Parathyroid adenoma (tissue), 2 donors: ENCODE results near the gene EGR2.
A peak's percentile ranks its signal among the peaks of the same experiment; 100 is the strongest.

ENCODE experiments used
- H2AFZ ChIP-seq: fragments of 300-600 bp; sonication (generic); one replicate; pipeline ENCODE4 v1.7.0; 2017; ENCODE audit warnings: antibody characterized with exemption, mild to moderate bottlenecking
- H3K27ac ChIP-seq: fragments of 300-600 bp; sonication (generic); one replicate; pipeline ENCODE4 v1.7.0; 2017
- H3K27me3 ChIP-seq: fragments of 300-600 bp; sonication (generic); one replicate; pipeline ENCODE4 v1.7.0; 2017; ENCODE audit warnings: low read length; ENCODE audit not compliant: control insufficient read depth, insufficient read depth
- H3K36me3 ChIP-seq: fragments of 300-600 bp; sonication (generic); one replicate; pipeline ENCODE4 v1.7.0; 2017; ENCODE audit warnings: low read length; ENCODE audit not compliant: control insufficient read depth, insufficient read depth
- H3K4me1 ChIP-seq: fragments of 300-600 bp; sonication (generic); one replicate; pipeline ENCODE4 v1.7.0; 2017; ENCODE audit warnings: control low read depth
- H3K4me2 ChIP-seq: fragments of 300-600 bp; sonication (generic); one replicate; pipeline ENCODE4 v1.7.0; 2017; ENCODE audit warnings: low read length
- H3K4me3 ChIP-seq: fragments of 300-600 bp; sonication (generic); one replicate; pipeline ENCODE4 v1.7.0; 2017; ENCODE audit warnings: low read depth, low read length
- H3K79me2 ChIP-seq: fragments of 300-600 bp; sonication (generic); one replicate; pipeline ENCODE4 v1.7.0; 2017; ENCODE audit warnings: control low read depth
- H3K9ac ChIP-seq: fragments of 300-600 bp; sonication (generic); one replicate; pipeline ENCODE4 v1.7.0; 2017; ENCODE audit warnings: mild to moderate bottlenecking
- H3K9me3 ChIP-seq: fragments of 300-600 bp; sonication (generic); one replicate; pipeline ENCODE4 v1.7.0; 2017; ENCODE audit warnings: low read length; ENCODE audit not compliant: control insufficient read depth
- TF ChIP-seq, protein P1 (sequence below): fragments of 300-600 bp; sonication (generic); IDR thresholded peaks from one replicate; pipeline ENCODE4 v1.7.0; 2017; ENCODE audit warnings: antibody characterized with exemption, mild to moderate bottlenecking
- donor health status: primary hyperparathyroidism.

Gene EGR2

DNA sequence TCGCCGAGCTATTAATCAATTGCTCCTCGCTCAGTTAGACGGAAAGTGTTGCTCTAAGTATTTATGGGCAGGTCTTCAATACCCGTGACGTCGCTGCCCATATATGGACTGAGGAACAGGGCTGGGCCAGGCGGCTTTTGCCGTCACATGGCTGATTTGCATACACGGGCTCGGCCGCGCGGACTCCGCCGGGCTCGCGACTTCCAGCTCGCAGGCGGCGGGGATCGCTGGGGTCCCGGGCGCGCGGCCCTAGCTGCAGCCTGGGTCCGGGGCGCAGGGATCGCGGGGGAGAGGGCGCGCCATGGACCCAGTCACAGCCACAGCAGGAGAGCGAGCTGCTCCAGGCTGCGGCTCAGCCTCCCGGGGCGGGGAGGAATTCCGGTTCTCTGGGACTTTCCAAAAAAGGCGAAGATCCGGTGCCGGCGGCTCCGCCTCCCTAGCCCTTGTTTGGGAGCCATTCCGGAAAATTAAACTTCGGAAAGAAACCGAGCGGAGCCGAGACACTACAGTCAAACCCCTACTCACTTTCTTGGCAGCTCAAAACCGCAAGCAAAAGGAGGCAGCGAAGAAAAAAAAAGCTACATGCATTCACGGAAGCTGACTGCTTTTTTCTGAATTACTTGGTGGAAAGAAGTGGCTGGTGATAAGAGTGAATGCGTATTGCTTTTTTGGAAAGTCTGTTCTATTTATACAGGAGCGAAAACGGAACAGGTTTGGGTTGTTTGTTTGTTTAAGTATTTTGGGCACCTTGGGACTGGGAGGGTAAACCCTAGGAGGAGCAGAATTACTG is at the start of gene EGR2:
Gene EGR2 (minus strand): TSS at position 36 of the 790 bp plus-strand sequence. CDS start 337 bp downstream, outside the sequence.
- H3K9ac ChIP-seq, result peak within 1 kb of the TSS; percentile 3
- TF ChIP-seq, protein P1, sequence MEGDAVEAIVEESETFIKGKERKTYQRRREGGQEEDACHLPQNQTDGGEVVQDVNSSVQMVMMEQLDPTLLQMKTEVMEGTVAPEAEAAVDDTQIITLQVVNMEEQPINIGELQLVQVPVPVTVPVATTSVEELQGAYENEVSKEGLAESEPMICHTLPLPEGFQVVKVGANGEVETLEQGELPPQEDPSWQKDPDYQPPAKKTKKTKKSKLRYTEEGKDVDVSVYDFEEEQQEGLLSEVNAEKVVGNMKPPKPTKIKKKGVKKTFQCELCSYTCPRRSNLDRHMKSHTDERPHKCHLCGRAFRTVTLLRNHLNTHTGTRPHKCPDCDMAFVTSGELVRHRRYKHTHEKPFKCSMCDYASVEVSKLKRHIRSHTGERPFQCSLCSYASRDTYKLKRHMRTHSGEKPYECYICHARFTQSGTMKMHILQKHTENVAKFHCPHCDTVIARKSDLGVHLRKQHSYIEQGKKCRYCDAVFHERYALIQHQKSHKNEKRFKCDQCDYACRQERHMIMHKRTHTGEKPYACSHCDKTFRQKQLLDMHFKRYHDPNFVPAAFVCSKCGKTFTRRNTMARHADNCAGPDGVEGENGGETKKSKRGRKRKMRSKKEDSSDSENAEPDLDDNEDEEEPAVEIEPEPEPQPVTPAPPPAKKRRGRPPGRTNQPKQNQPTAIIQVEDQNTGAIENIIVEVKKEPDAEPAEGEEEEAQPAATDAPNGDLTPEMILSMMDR, result no peak
- H3K4me3 ChIP-seq, result peak within 1 kb of the TSS; percentile 86
- H3K79me2 ChIP-seq, result no peaks in the 10 kb centered on the region
- H3K36me3 ChIP-seq, result no peaks in the 10 kb centered on the region
- no peaks in the 10 kb centered on the region for H3K9me3 ChIP-seq
- peaks cover 7% of the 10 kb centered on the region for H3K4me1 ChIP-seq
- H3K4me2 ChIP-seq, result peak within 1 kb of the TSS; percentile 99
- H3K27me3 ChIP-seq, result peaks cover 4% of the 10 kb centered on the region
- peak within 1 kb of the TSS; percentile 74 for H3K27ac ChIP-seq
- peak within 1 kb of the TSS; percentile 86 for H2AFZ ChIP-seq

DNA sequence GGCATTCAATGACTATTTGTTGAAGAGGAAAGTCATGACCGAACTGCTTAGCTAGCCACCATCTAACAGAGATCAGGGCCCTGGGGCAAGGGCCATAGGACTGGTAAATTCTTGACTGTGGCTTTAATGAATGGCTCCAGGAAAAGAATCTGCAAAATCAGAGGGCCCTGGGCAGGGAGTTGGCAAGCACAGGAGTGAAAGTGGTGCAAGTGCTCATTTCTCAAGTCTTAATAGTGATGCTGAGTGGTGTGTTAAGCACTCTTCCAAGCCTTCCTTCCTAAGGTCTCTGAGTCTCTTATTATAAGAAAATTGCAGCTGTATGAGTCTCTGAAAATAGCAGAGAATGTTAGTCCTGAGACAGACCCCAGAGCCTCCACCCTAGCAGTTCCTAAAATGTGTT is 46.3 kb upstream of the EGR2 start:
- H3K4me2 ChIP-seq, result no peak overlapping the region
- no peaks in the 10 kb centered on the region for H3K4me1 ChIP-seq
- TF ChIP-seq, protein P1, result no peak
- no peak overlapping the region for H3K27ac ChIP-seq
- no peaks in the 10 kb centered on the region for H3K79me2 ChIP-seq
- no peak overlapping the region for H3K4me3 ChIP-seq
- H3K27me3 ChIP-seq, result no peaks in the 10 kb centered on the region
- H3K9me3 ChIP-seq, result no peaks in the 10 kb centered on the region
- H2AFZ ChIP-seq, result no peak overlapping the region
- H3K9ac ChIP-seq, result no peak overlapping the region
- no peaks in the 10 kb centered on the region for H3K36me3 ChIP-seq

DNA sequence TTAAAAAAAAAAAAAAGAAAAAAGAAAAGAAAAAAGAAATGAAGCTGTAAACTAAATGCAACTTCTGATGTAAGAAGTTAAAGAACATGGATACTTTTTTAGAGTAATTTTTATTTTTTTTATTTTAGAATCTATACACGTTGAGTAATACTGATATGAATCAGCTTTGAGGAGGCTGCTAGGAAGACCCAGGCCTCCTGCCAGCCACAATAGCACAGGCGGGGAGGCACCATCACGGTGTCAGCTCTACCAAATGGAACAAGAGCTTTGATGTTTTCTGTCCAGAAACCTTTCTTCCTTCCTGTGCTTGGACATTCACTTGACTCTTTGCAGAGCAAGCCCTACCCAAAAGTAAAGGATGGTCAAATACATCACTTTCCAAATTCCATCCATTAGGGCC is 45.3 kb upstream of the EGR2 start:
- Histone ChIP-seq H2AFZ (no peak overlapping the region), H3K4me2 (no peak overlapping the region), H3K4me1 (no peaks in the 10 kb centered on the region), H3K27ac (no peak overlapping the region), H3K9ac (no peak overlapping the region), H3K9me3 (no peaks in the 10 kb centered on the region), H3K27me3 (no peaks in the 10 kb centered on the region), H3K36me3 (no peaks in the 10 kb centered on the region), H3K79me2 (no peaks in the 10 kb centered on the region), H3K4me3 (no peak overlapping the region)
- TF ChIP-seq, protein P1, result no peak

DNA sequence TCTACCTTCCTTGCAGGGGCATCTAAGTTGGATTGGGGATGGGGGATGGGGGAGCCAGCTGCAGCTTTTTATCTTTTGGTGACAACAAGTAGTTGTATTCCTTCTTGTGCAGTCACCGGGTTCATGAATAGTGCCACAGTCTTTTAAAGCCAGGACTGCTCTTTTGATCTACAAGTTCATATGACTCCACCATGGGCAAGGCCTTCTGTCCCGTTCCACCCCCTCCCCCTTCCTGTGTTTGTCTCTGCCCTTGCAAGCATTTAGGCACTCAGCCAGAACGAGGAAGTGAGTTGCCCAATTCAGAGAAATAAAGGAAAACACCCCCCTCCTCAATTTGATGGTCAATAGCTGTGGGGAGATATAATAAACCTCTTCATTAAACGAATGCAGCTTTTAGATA is 44.8 kb upstream of the EGR2 start:
- Histone ChIP-seq H3K27ac (no peak overlapping the region), H3K36me3 (no peaks in the 10 kb centered on the region), H3K9me3 (no peaks in the 10 kb centered on the region), H3K4me3 (no peak overlapping the region), H3K9ac (no peak overlapping the region), H3K4me2 (no peak overlapping the region), H2AFZ (no peak overlapping the region), H3K79me2 (no peaks in the 10 kb centered on the region), H3K27me3 (no peaks in the 10 kb centered on the region), H3K4me1 (no peaks in the 10 kb centered on the region)
- TF ChIP-seq, protein P1, result no peak

DNA sequence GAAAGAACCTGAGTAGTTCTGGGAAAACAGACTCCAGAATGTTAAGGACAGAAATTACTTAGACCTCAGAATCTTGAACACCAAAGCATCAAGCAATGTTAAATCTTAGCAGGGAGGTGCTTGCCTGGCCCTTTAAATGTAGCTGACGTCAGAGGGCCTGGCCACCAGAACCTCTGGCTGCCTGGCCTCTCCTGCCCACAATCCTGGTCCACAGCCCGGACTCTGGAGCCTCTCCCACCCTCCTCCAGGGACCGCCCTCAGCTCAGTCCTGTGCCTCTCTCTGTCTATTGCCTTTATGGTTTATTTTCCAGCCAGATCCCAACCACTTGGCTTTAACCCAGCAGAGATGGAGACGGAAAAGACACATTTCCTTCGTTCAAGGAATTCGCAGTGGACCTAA is 42.2 kb upstream of the EGR2 start:
- Histone ChIP-seq H2AFZ (no peak overlapping the region), H3K27ac (no peak overlapping the region), H3K9me3 (no peaks in the 10 kb centered on the region), H3K4me2 (no peak overlapping the region), H3K4me3 (no peak overlapping the region), H3K27me3 (no peaks in the 10 kb centered on the region), H3K36me3 (no peaks in the 10 kb centered on the region), H3K9ac (no peak overlapping the region), H3K79me2 (no peaks in the 10 kb centered on the region), H3K4me1 (no peaks in the 10 kb centered on the region)
- TF ChIP-seq, protein P1, result no peak
